H1 (cell line): ENCODE results near the gene GDPGP1. TPM values are rescaled to one million over a fixed set of nuclear protein-coding genes. Genes with fewer than 3 reads are reported as not detected.

Experiments
- CTCF ChIA-PET: fragments of 300-600 bp; sonication (Branson Sonifier 250); formaldehyde crosslinking; loops from one replicate; lab custom pipeline; 2021; ENCODE audit not compliant: partially characterized antibody; lab: Charles Lee
- POLR2A ChIA-PET: fragments of 300-600 bp; sonication (Branson Sonifier 250); formaldehyde crosslinking; loops from one replicate; lab custom pipeline; 2021; ENCODE audit warnings: inconsistent platforms; ENCODE audit not compliant: partially characterized antibody; lab: Charles Lee
- DNase-seq, 2 experiments: peaks; one replicate each; pipeline versions ENCODE4 v3.0.0 to v3.0.0-alpha.2; 2010 to 2022; ENCODE audit warnings: low spot score in 2 of 2, low read depth in 1 of 2, mixed read lengths in 1 of 2
- FAIRE-seq: peaks from 2 replicates; lab custom pipeline; 2011; peaks lifted over from hg19 to GRCh38; lab: Jason Lieb, UNC
- H2AFZ ChIP-seq: 2 replicates; pipeline ENCODE4 v1.8.1; 2012; ENCODE audit warnings: low read length, inconsistent platforms
- H2AK5ac ChIP-seq: 2 replicates; pipeline ENCODE4 v1.6.1; 2013; ENCODE audit warnings: low read depth, low read length
- H2BK120ac ChIP-seq: replicated peaks from 2 replicates; pipeline ENCODE3; 2013; ENCODE audit warnings: low read depth, low read length, inconsistent platforms
- H2BK12ac ChIP-seq: 2 replicates; pipeline ENCODE4 v1.6.1; 2013; ENCODE audit warnings: low read depth, low read length
- H2BK15ac ChIP-seq: 2 replicates; pipeline ENCODE4 v1.6.1; 2013; ENCODE audit warnings: low read length
- H2BK20ac ChIP-seq: 2 replicates; pipeline ENCODE4 v1.6.1; 2013; ENCODE audit warnings: low read length
- H2BK5ac ChIP-seq: 2 replicates; pipeline ENCODE4 v1.6.1; 2013; ENCODE audit warnings: low read depth, low read length
- H3K14ac ChIP-seq: 2 replicates; pipeline ENCODE4 v1.6.1; 2013; ENCODE audit warnings: inconsistent platforms; ENCODE audit not compliant: insufficient read length
- H3K18ac ChIP-seq: 2 replicates; pipeline ENCODE4 v1.6.1; 2013; ENCODE audit warnings: low read length; ENCODE audit errors: extremely low read depth
- H3K23ac ChIP-seq: 2 replicates; pipeline ENCODE4 v1.6.1; 2013; ENCODE audit warnings: inconsistent platforms; ENCODE audit not compliant: insufficient read length
- H3K23me2 ChIP-seq: 2 replicates; pipeline ENCODE4 v1.6.1; 2013; ENCODE audit warnings: low read depth, low read length
- H3K27ac ChIP-seq: 2 replicates; pipeline ENCODE4 v1.6.1; 2011; ENCODE audit warnings: low read depth, low read length, inconsistent platforms
- H3K27me3 ChIP-seq, 4 experiments: replicated peaks in 1 of 4; 1 replicate in 1 of 4; 2 replicates in 3 of 4; pipeline versions ENCODE4 v1.6.1 to v1.8.1; 2011 to 2013; ENCODE audit warnings: low read length in 3 of 4, mild to moderate bottlenecking in 3 of 4, inconsistent platforms in 2 of 4, mixed read lengths in 2 of 4, moderate library complexity in 1 of 4; ENCODE audit not compliant: control insufficient read depth in 3 of 4, insufficient read depth in 3 of 4; ENCODE audit errors: extremely low read depth in 1 of 4
- H3K36me3 ChIP-seq, 4 experiments: 2 replicates each; pipeline versions ENCODE4 v1.6.1 to v1.8.1; 2011 to 2013; ENCODE audit warnings: mild to moderate bottlenecking in 4 of 4, low read length in 3 of 4, moderate library complexity in 2 of 4, control low read depth in 1 of 4, inconsistent platforms in 1 of 4; ENCODE audit not compliant: insufficient read depth in 4 of 4, control insufficient read depth in 2 of 4
- H3K4ac ChIP-seq: replicated peaks from 2 replicates; pipeline ENCODE3; 2013; ENCODE audit warnings: low read length, low read depth, mixed read lengths, inconsistent platforms; ENCODE audit not compliant: insufficient read length
- H3K4me1 ChIP-seq, 4 experiments: replicated peaks in 1 of 4; 1 replicate in 1 of 4; 2 replicates in 3 of 4; pipeline versions ENCODE4 v1.6.1 to v1.8.1; 2011 to 2013; ENCODE audit warnings: low read length in 3 of 4, inconsistent platforms in 2 of 4, mixed read lengths in 1 of 4; ENCODE audit not compliant: insufficient read depth in 4 of 4, control insufficient read depth in 3 of 4
- H3K4me2 ChIP-seq, 2 experiments: 2 replicates each; pipeline versions ENCODE4 v1.6.1 to v1.8.1; 2011 to 2013; ENCODE audit warnings: low read depth in 2 of 2, low read length in 2 of 2, control low read depth in 1 of 2, inconsistent platforms in 1 of 2, mild to moderate bottlenecking in 1 of 2; ENCODE audit not compliant: insufficient read depth in 1 of 2
- H3K4me3 ChIP-seq, 4 experiments: fragments of 200-600, 300-600 bp in 1 of 4; sonication (generic), shearing (Covaris generic), sonication (Bioruptor Twin) in 1 of 4; 2 replicates each; pipeline versions ENCODE4 v1.5.1 to v1.8.1; 2011 to 2016; ENCODE audit warnings: low read length in 4 of 4, low read depth in 3 of 4, control low read depth in 2 of 4, inconsistent platforms in 2 of 4, mild to moderate bottlenecking in 2 of 4, mixed read lengths in 1 of 4, moderate library complexity in 1 of 4; ENCODE audit not compliant: insufficient read depth in 2 of 4; ENCODE audit errors: extremely low read depth in 1 of 4
- H3K56ac ChIP-seq: replicated peaks from 2 replicates; pipeline ENCODE3; 2013; ENCODE audit warnings: low read depth, mild to moderate bottlenecking, mixed read lengths, low read length, inconsistent platforms; ENCODE audit not compliant: insufficient read length
- H3K79me1 ChIP-seq: 2 replicates; pipeline ENCODE4 v1.6.1; 2013; ENCODE audit warnings: low read depth, low read length, control low read depth
- H3K79me2 ChIP-seq, 2 experiments: 2 replicates each; pipeline versions ENCODE4 v1.6.1 to v1.8.1; 2012 to 2013; ENCODE audit warnings: low read length in 2 of 2, mild to moderate bottlenecking in 2 of 2, inconsistent platforms in 1 of 2; ENCODE audit not compliant: insufficient read depth in 2 of 2, control insufficient read depth in 1 of 2
- H3K9ac ChIP-seq, 4 experiments: replicated peaks in 1 of 4; 1 replicate in 1 of 4; 2 replicates in 3 of 4; pipeline versions ENCODE4 v1.6.1 to v1.8.1; 2011 to 2013; ENCODE audit warnings: low read depth in 3 of 4, low read length in 3 of 4, control low read depth in 2 of 4, mild to moderate bottlenecking in 2 of 4, moderate library complexity in 2 of 4, inconsistent platforms in 1 of 4; ENCODE audit errors: extremely low read depth in 1 of 4
- H3K9me3 ChIP-seq, 2 experiments: 2 replicates each; pipeline versions ENCODE4 v1.6.1 to v1.8.1; 2012 to 2013; ENCODE audit warnings: mild to moderate bottlenecking in 2 of 2, moderate library complexity in 2 of 2, control low read depth in 1 of 2, inconsistent platforms in 1 of 2, low read depth in 1 of 2, low read length in 1 of 2, mixed read lengths in 1 of 2; ENCODE audit not compliant: insufficient read depth in 2 of 2
- H4K20me1 ChIP-seq, 2 experiments: replicated peaks in 1 of 2; 2 replicates each; pipeline versions ENCODE3 to v1.8.1; 2011 to 2013; ENCODE audit warnings: inconsistent platforms in 2 of 2, low read length in 2 of 2, mild to moderate bottlenecking in 1 of 2; ENCODE audit not compliant: insufficient read depth in 2 of 2, control insufficient read depth in 1 of 2
- H4K5ac ChIP-seq: 2 replicates; pipeline ENCODE4 v1.6.1; 2013; ENCODE audit warnings: low read length, low read depth, mixed read lengths, inconsistent platforms; ENCODE audit not compliant: insufficient read length
- H4K8ac ChIP-seq: 2 replicates; pipeline ENCODE4 v1.8.0; 2013; ENCODE audit warnings: mild to moderate bottlenecking, moderate library complexity, low read length, inconsistent platforms; ENCODE audit not compliant: insufficient read depth; ENCODE audit errors: extremely low read depth
- H4K91ac ChIP-seq: replicated peaks from 2 replicates; pipeline ENCODE3; 2013; ENCODE audit warnings: low read length, mixed read lengths, inconsistent platforms; ENCODE audit not compliant: insufficient read length
- ATF2 ChIP-seq: IDR thresholded peaks from 2 replicates; pipeline ENCODE4 v1.6.1; 2012; ENCODE audit warnings: low read length, inconsistent platforms
- BCL11A ChIP-seq, 2 experiments: IDR thresholded peaks; one replicate each; pipeline ENCODE4 v1.6.1; 2011; ENCODE audit warnings: low read depth in 2 of 2, low read length in 2 of 2, mild to moderate bottlenecking in 2 of 2
- JUN ChIP-seq: IDR thresholded peaks from 2 replicates; pipeline ENCODE4 v1.6.1; 2011; ENCODE audit warnings: low read depth, mild to moderate bottlenecking, improper control_type of control experiment, low read length
- JUND ChIP-seq: IDR thresholded peaks from 2 replicates; pipeline ENCODE4 v1.6.1; 2011; ENCODE audit warnings: mild to moderate bottlenecking, improper control_type of control experiment, low read length
- KDM1A ChIP-seq: fragments of 200-600, 300-600 bp; sonication (generic); IDR thresholded peaks from 2 replicates; pipeline ENCODE4 v1.7.1; 2016; ENCODE audit warnings: mild to moderate bottlenecking, low read length, borderline replicate concordance
- RNF2 ChIP-seq: fragments of 200-900, 300-1000 bp; sonication (generic); IDR thresholded peaks from 2 replicates; pipeline ENCODE4 v1.7.1; 2016; ENCODE audit warnings: borderline replicate concordance, low read depth, mild to moderate bottlenecking, antibody characterized with exemption, low read length; ENCODE audit not compliant: poor library complexity, severe bottlenecking; ENCODE audit errors: missing control alignments
- RXRA ChIP-seq: IDR thresholded peaks from 2 replicates; pipeline ENCODE4 v1.6.1; 2011; ENCODE audit warnings: low read depth, mild to moderate bottlenecking, low read length, moderate library complexity; ENCODE audit not compliant: insufficient read depth
- SP4 ChIP-seq: IDR thresholded peaks from 2 replicates; pipeline ENCODE4 v1.6.1; 2012; ENCODE audit warnings: low read length, inconsistent platforms
- SRF ChIP-seq: IDR thresholded peaks from 2 replicates; pipeline ENCODE4 v1.6.1; 2011; ENCODE audit warnings: mild to moderate bottlenecking, low read depth, low read length, moderate library complexity
- SUZ12 ChIP-seq: fragments of 200-600 bp; sonication (generic); IDR thresholded peaks from 2 replicates; pipeline ENCODE4 v1.6.1; 2012; ENCODE audit warnings: mild to moderate bottlenecking, inconsistent platforms, low read length, moderate library complexity, mixed read lengths
- YY1 ChIP-seq: IDR thresholded peaks from 2 replicates; pipeline ENCODE4 v1.6.1; 2011; ENCODE audit warnings: low read depth, mild to moderate bottlenecking, low read length
- WGBS, 2 experiments: shearing (Covaris generic) in 1 of 2; methylation state at CpG; one replicate each; pipeline versions ENCODE4 v1.1.6 to v1.1.7; 2013 to 2015; ENCODE audit warnings: low lambda C conversion rate in 2 of 2, mixed read lengths in 2 of 2, inconsistent platforms in 1 of 2, low coverage in 1 of 2, missing lambda C conversion rate in 1 of 2; ENCODE audit not compliant: insufficient replicate concordance in 2 of 2, insufficient coverage in 1 of 2, insufficient read length in 1 of 2; ENCODE audit errors: extremely low coverage in 1 of 2, missing lambda C conversion rate in 1 of 2; 5-methylcytosine and 5-hydroxymethylcytosine counted together
- polyA plus RNA-seq, 7 experiments: library from polyadenylated mRNA; depleted of rRNA in 3 of 7; stranded (reverse) in 5 of 7; unstranded in 2 of 7; fragments of >200 nt in 5 of 7; fragments of 200-250 nt in 2 of 7; gene quantifications; 1 replicate in 5 of 7; 2 replicates in 1 of 7; 4 replicates in 1 of 7; pipeline versions ENCODE4 v1.2.1 to v1.2.3, GENCODE V29; 2011 to 2013; ENCODE audit warnings: missing spikeins in 2 of 7, mixed read lengths in 2 of 7
- total RNA-seq: library from RNA; stranded (reverse); fragmentation: NEBNext Ultra II Directional; extraction: Animal tissue kit (Norgen Biotek cat#: 25700); gene quantifications from 2 replicates; pipeline ENCODE4 v1.2.1, GENCODE V29; 2021

GDPGP1 gene
- total and polyA plus RNA-seq, 2 of the 8 experiments (the other 6 are each of a cell fraction or from before 2014, with no cell fraction given), result 1.8 to 5.6 TPM

GRCh38 chr15:90266061-90266431 is 32.0 kb downstream of the GDPGP1 start:
- H3K27ac ChIP-seq, result peak overlapping the region; percentile 88
- no peak overlapping the region for H2BK20ac ChIP-seq
- peaks cover 5% of the 10 kb centered on the region for H3K79me1 ChIP-seq
- no peaks in the 10 kb centered on the region for H3K27me3 ChIP-seq
- peaks cover 0 to 24% (median 9%) of the 10 kb centered on the region in 4 experiments; a peak in 6 of 8 replicates for H3K36me3 ChIP-seq
- peak overlapping the region; percentile 96 for H3K4ac ChIP-seq
- no peaks in the 10 kb centered on the region for H3K9me3 ChIP-seq
- CTCF ChIA-PET, result interaction anchor here (1.0 to 2.2 kb wide), 3 partner anchors 10 to 32 kb away, joined by 4 to 8 read pairs (median 4); partner anchors contain the start of genes CIB1 and GDPGP1
- H3K23ac ChIP-seq, result no peak overlapping the region
- H2BK120ac ChIP-seq, result no peak overlapping the region
- peaks cover 0 to 15% (median 7%) of the 10 kb centered on the region in 4 experiments; a peak in 5 of 7 replicates for H3K4me1 ChIP-seq
- H2BK15ac ChIP-seq, result peak overlapping the region; percentile 61; the same call in 1 of the 2 replicates
- peaks cover 0 to 7% of the 10 kb centered on the region in 2 experiments for H4K20me1 ChIP-seq
- no peak overlapping the region for H3K14ac ChIP-seq
- peak overlapping the region; percentile 96 for H4K8ac ChIP-seq
- H2BK5ac ChIP-seq, result peak overlapping the region; percentile 100
- H2AK5ac ChIP-seq, result no peak overlapping the region
- POLR2A ChIA-PET, result interaction anchor here (0.6 to 1.2 kb wide), 13 partner anchors 8 to 692 kb away, joined by 3 to 6 read pairs (median 3); partner anchors contain the start of gene TTLL13
- peak overlapping the region; percentile 27 for H4K5ac ChIP-seq
- peak overlapping the region; percentile 97 for H2BK12ac ChIP-seq
- H3K23me2 ChIP-seq, result peaks cover 10% of the 10 kb centered on the region
- peak overlapping the region; percentile 74 to 94 for H3K4me2 ChIP-seq
- DNase-seq (peak in 1 of 2 experiments; percentile 70), FAIRE-seq (no peak)
- 1% methylated on average over 16 of the region's 16 CpGs; no CpG with 5 or more reads in 1 of the 2 experiments for WGBS, 2 experiments
- peaks cover 12 to 55% of the 10 kb centered on the region in 2 experiments for H3K79me2 ChIP-seq
- H2AFZ ChIP-seq, result peak overlapping the region; percentile 26; the same call in 1 of the 2 replicates
- peak overlapping the region; percentile 5 for H4K91ac ChIP-seq
- peak overlapping the region; percentile 76 to 95 (median 87) for H3K4me3 ChIP-seq
- peak overlapping the region; percentile 96 for H3K18ac ChIP-seq
- peak overlapping the region in 3 of 4 experiments; percentile 87 to 95 (median 92); a peak in 6 of 7 replicates for H3K9ac ChIP-seq
- peak overlapping the region; percentile 93 for H3K56ac ChIP-seq
- TF ChIP-seq RXRA, result no peak
- TF ChIP-seq ATF2, result peak; percentile 14; the same call in 1 of the 2 replicates
- no peak for TF ChIP-seq KDM1A
- TF ChIP-seq BCL11A (IDR thresholded peaks at IDR 0.05; ENCODE audit: low read depth in 2 of 2, low read length in 2 of 2), result no peak
- 0 out of 2 replicates have a peak, but pooled peaks have one; percentile 14 for TF ChIP-seq YY1
- no peak for TF ChIP-seq JUND
- no peak for TF ChIP-seq SUZ12
- TF ChIP-seq JUN, result no peak
- TF ChIP-seq SP4, result no peak
- TF ChIP-seq RNF2, result no peak
- TF ChIP-seq SRF, result no peak
